Measurements from ENCODE around the gene TEC. TPM values are rescaled to one million over a fixed set of nuclear protein-coding genes. Genes with fewer than 3 reads are reported as not detected.

TEC gene
- total RNA-seq, 1 donor from 2014 or later = 0.53 TPM

- TF ChIP-seq CTCF (IDR thresholded peaks at IDR 0.05; ENCODE audit: insufficient read depth, low read length, severe bottlenecking) = no peak
- DNase-seq (ENCODE audit: low read depth) (no peak), FAIRE-seq (no peak)
- no peaks in the 10 kb centered on the region for H3K27me3 ChIP-seq (ENCODE audit: control insufficient read depth, insufficient read depth, low read length)
- no peaks in the 10 kb centered on the region for H3K36me3 ChIP-seq (ENCODE audit: control insufficient read depth, insufficient read depth, low read length)
- no peak overlapping the region for H3K4me3 ChIP-seq (ENCODE audit: low read depth, low read length)
These were observed 872 bp upstream of the TEC start for GRCh38 chr4:48270523-48270897.

DNA sequence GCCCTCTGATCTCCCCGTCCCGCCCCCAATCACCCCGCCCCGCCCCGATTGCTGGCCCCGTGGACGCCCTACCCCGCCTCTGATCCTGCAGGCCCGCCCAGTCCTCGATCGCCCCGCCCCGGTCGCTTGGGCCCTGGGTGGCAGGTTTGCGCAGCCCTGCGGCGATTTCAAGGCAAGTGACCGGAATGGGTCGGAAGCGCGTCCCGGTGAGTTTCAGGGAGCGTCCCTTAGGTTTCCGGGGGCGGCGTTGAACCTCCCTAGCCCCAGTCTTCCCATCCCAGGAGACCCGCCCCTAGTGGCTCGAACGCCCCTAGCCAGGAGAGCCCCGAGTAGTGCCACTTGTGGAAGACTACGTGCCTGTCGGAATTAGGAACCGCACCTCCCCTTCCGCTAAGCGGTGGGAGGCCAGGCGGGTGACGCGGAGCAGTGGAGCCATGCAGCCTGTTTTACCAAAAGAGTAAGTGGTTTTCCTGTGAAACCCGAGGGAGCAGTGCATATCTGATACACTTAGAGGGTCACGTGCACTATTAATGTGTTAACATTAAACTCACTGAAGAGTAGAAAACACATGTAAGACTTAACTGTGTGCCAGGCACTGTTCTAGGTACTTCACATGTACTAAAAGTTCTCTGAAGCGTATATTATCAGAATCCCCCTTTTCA is 354 bp upstream of the TEC start:
- peak; percentile 21 for TF ChIP-seq CTCF (IDR thresholded peaks at IDR 0.05; ENCODE audit: insufficient read depth, low read length, severe bottlenecking)
- Histone ChIP-seq H3K4me3 (ENCODE audit: low read depth, low read length) (peak overlapping the region; percentile 76), H3K27me3 (ENCODE audit: control insufficient read depth, insufficient read depth, low read length) (no peaks in the 10 kb centered on the region), H3K36me3 (ENCODE audit: control insufficient read depth, insufficient read depth, low read length) (no peaks in the 10 kb centered on the region)
- FAIRE-seq (no peak), DNase-seq (ENCODE audit: low read depth) (peak; percentile 57)

DNA sequence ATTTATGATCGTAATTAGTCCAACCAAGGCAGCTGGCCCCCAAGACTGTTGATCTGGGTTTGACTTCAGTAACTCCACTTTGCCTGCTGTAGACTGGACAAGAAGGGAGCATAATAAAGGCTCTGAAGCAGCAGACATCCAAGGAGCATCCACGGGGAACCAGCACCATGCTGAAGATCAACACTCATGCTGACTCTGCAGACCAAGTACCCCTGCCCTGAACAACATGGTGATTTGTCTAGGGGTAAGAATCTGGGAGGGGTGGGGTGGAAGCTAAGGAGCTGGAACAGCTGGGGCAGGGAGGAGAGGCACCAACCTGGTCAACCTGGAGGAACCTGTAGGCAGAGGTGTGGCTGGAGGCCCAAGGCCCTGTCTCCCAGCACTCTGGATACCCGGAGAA is 2.1 kb downstream of the TEC start:
- no peaks in the 10 kb centered on the region for H3K27me3 ChIP-seq (ENCODE audit: control insufficient read depth, insufficient read depth, low read length)
- no peak overlapping the region for H3K4me3 ChIP-seq (ENCODE audit: low read depth, low read length)
- no peak for DNase-seq (ENCODE audit: low read depth)
- H3K36me3 ChIP-seq (ENCODE audit: control insufficient read depth, insufficient read depth, low read length) = no peaks in the 10 kb centered on the region
- no peak for TF ChIP-seq CTCF (IDR thresholded peaks at IDR 0.05; ENCODE audit: insufficient read depth, low read length, severe bottlenecking)
- no peak for FAIRE-seq

GRCh38 chr4:48266781-48267180 is 2.9 kb downstream of the TEC start:
- Histone ChIP-seq H3K27me3 (ENCODE audit: control insufficient read depth, insufficient read depth, low read length) (no peaks in the 10 kb centered on the region), H3K36me3 (ENCODE audit: control insufficient read depth, insufficient read depth, low read length) (no peaks in the 10 kb centered on the region), H3K4me3 (ENCODE audit: low read depth, low read length) (no peak overlapping the region)
- TF ChIP-seq CTCF (IDR thresholded peaks at IDR 0.05; ENCODE audit: insufficient read depth, low read length, severe bottlenecking) = no peak
- no peak for FAIRE-seq
- DNase-seq (ENCODE audit: low read depth) = no peak

DNA sequence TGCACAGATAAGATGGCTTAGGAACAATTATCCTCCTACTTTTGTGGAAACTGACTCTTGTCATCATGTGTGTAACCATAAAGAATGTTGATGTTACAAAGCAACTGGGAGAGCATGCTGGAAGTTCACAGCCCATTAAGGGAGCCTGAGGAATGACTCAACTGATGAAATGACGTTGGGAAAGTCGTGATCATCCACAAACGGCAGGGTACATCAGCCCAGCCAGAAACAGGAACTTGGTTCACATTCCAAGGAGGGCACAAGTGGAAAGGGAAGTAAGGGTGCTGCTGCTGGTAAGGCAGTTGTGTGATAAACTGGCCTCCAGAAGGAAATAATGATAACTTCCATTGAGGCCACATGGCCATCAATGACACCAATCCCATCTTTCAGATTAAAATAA is 6.7 kb downstream of the TEC start:
- Histone ChIP-seq H3K4me3 (ENCODE audit: low read depth, low read length) (no peak overlapping the region), H3K36me3 (ENCODE audit: control insufficient read depth, insufficient read depth, low read length) (no peaks in the 10 kb centered on the region), H3K27me3 (ENCODE audit: control insufficient read depth, insufficient read depth, low read length) (no peaks in the 10 kb centered on the region)
- FAIRE-seq = no peak
- no peak for DNase-seq (ENCODE audit: low read depth)
- TF ChIP-seq CTCF (IDR thresholded peaks at IDR 0.05; ENCODE audit: insufficient read depth, low read length, severe bottlenecking) = no peak

DNA sequence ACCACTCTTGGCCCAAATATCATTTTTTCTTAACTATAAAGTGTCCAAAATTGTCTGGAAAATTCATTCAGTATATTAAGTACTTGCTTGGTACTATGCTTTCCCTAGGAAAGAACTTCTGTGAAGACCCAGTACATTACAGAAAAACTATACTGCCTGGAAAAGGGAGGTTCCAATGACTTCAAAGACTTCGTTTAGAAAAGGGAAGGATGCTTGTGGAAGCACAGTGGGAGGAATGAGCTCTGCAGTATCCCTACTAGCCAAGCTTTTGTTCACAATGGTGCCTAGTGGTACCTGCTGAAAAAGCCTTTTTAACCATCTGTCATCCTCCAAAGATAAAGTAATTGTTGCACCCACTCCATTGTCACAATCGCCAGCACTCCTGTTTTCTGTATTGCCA is 7.2 kb downstream of the TEC start:
- Histone ChIP-seq H3K36me3 (ENCODE audit: control insufficient read depth, insufficient read depth, low read length) (no peaks in the 10 kb centered on the region), H3K4me3 (ENCODE audit: low read depth, low read length) (no peak overlapping the region), H3K27me3 (ENCODE audit: control insufficient read depth, insufficient read depth, low read length) (no peaks in the 10 kb centered on the region)
- no peak for DNase-seq (ENCODE audit: low read depth)
- no peak for TF ChIP-seq CTCF (IDR thresholded peaks at IDR 0.05; ENCODE audit: insufficient read depth, low read length, severe bottlenecking)
- no peak for FAIRE-seq
